ENCODE results near the gene AR.

The AR gene, protein sequence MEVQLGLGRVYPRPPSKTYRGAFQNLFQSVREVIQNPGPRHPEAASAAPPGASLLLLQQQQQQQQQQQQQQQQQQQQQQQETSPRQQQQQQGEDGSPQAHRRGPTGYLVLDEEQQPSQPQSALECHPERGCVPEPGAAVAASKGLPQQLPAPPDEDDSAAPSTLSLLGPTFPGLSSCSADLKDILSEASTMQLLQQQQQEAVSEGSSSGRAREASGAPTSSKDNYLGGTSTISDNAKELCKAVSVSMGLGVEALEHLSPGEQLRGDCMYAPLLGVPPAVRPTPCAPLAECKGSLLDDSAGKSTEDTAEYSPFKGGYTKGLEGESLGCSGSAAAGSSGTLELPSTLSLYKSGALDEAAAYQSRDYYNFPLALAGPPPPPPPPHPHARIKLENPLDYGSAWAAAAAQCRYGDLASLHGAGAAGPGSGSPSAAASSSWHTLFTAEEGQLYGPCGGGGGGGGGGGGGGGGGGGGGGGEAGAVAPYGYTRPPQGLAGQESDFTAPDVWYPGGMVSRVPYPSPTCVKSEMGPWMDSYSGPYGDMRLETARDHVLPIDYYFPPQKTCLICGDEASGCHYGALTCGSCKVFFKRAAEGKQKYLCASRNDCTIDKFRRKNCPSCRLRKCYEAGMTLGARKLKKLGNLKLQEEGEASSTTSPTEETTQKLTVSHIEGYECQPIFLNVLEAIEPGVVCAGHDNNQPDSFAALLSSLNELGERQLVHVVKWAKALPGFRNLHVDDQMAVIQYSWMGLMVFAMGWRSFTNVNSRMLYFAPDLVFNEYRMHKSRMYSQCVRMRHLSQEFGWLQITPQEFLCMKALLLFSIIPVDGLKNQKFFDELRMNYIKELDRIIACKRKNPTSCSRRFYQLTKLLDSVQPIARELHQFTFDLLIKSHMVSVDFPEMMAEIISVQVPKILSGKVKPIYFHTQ

DNA sequence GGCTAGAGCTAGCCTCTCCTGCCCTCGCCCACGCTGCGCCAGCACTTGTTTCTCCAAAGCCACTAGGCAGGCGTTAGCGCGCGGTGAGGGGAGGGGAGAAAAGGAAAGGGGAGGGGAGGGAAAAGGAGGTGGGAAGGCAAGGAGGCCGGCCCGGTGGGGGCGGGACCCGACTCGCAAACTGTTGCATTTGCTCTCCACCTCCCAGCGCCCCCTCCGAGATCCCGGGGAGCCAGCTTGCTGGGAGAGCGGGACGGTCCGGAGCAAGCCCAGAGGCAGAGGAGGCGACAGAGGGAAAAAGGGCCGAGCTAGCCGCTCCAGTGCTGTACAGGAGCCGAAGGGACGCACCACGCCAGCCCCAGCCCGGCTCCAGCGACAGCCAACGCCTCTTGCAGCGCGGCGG is at the start of gene AR:
AR (plus strand) TSS at position 204 of the 400 bp plus-strand sequence. CDS start 1,126 bp downstream, outside the sequence.
- peak; percentile 1 for DNase-seq

DNA sequence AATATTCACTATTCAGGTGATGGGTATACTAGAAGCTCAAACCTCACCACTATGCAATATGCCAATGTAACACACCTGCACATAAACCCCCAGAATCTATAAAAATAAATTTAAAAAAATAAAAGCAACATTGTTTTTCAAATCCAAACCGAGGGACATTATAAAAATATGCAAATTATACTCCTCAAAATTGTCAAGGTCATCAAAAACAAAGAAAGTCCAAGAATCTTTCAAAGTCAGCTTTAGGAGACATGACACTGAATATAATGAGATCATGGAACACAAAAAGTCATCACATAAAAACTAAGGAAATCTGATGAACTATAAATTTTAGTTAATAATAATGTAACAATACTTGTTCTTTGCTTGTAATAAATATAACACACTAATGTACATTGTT is 43.2 kb upstream of the AR start:
- DNase-seq: no peak

DNA sequence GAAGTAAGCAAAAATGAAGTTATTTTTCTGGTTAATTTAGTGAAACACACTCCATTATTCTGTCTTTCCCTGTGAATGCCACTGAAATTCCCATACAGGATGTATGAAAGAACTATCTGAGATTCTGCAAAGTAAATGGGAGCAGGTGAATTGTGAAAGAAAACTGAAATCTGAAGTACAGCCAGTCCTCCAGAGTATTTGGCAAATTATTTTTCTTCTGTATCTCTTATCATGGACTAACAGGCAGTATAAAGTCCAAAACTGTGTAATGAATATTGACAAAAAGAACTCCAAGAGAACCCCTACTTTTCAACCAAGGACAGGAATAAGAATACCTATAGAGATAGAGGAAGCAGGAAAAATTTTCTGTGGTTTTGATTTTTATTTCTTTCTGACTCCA is 40.8 kb upstream of the AR start:
- DNase-seq: no peak

DNA sequence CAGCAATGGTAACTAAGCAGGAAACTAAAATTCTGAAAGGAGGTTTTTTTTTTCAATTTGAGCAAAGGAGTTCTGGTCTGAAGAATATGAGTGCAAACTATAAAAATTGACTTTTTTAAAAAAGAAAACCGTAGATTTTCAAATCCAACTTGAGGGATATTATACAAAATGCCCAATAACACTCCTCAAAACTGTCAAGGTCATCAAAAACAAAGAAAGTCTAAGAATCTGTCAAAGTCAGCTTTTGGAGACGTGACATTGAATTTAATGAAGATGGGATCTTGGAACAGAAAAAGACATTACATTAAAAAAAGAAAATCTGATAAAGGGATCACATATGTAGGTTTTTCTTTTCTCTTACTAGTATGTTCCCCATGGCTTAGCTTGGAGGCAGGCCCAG is 40.4 kb upstream of the AR start:
- no peak for DNase-seq

DNA sequence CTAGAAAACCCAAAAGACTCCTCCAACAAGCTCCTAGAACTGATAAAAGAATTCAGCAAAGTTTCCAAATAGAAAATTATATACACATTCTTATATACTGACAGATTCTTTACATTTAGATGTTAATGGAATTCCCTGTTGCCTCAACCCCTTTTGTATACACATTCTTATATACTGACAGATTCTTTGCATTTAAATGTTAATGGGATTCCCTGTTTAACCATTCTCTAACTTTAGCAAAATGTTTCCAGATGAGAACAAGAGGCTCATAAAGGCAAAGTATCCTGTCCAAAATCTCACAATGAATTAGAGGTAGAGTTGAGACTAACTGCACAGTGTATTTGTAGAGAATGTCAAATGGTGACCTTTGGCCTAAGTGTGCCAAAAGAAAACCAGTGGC is 23.1 kb upstream of the AR start:
- DNase-seq: no peak

DNA sequence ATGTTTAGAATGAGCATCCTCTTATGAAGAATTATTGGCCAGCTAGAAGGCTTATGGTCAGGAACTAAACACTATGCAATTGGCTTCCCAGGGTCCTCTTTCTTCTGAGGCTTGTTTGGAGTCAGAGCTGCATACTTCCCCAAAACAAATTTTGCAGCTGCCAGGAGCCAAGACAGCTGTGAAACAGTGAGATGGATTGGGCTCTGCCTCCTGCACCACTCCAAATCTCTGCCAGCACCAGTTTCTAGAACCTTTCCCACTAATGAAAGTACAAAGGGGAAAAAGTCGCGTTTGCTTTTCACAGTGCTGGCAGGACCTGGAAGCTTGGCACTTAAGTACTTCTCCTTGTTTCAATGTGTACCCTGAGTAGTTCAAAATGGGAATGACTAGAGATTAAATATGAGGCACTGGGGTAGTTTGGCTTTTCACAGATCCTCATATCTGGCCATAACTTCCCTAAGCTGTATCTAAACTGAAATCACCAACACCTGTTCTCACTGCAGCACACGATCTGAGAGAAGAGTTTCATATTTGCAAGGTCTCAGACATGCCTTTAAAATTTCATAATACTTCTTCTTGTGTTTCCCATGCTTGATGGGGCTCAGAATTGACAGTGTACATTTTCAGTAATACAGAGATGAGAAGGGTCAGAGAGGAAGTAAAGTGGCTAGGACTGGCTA is 20.7 kb upstream of the AR start:
- DNase-seq: no peak

DNA sequence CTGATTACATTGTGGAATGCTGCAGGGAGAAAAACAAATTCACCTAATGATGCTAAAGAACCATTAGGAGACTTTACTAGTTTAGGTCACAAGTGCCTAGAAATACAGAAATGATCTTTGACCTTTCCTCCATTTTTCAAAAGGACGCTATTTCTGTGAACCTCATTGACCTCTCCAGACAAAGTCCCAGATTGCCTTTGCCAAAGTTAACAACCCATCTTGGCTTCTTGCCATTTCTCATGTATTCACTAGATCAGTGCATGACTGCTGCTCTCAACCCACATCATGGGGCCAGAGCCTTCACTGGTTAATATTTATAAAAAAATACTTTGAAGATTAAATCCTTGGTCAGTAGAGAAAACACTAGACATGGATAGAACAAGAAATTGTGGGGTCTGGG is 19.9 kb upstream of the AR start:
- DNase-seq: no peak

DNA sequence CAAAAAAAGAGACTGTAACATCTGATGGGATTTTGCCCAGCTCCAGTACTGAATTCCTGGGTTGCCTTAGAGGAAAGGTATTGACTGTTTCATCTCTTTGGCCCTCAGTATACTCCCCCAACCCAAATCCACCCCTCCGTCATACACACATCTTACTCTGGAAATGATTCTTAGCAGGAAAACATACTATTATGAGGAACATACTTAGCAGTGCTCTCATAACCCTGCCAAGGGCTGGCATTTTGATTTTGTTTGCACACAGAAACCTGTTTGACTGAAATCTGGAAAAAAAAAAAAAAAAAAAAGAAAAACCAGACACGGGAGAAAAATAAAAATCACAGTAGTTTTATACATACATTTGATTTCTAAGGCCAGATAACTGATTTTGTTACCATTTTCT is 19.4 kb upstream of the AR start:
- DNase-seq: no peak

DNA sequence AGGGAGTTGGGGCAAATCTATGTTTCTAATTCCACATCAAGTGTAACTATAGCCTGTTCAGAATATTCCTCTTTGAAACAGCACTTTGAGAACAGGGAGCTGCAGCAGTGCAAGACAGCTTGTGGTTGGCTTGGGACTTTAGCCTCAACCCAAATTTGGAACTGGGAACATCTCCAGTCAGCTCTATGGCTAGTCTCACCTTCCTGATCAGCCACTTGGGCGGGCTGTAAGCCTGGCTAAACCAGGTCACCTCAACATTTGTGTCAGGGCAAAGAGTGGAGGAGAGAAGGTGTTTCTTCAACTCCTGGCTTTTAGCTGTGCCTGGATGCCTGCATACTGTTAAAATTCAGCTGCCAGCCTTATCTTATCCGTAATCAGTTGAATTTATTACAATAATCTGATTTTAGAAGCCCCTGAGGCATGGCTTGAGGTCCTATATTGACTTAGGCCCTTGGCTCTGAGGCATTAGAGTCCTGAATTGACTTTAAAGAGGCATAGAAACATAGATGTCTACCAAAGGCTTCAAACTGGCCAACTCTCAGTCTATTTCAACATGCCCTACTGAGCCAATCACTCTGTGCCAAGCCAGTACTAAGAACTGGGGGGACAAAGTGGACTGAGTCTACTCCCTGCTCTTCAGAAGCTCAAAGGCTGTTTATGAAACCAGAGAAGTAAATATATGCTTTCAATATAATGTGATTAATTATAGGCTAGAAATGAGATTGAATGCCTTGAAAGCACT is 18.7 kb upstream of the AR start:
- DNase-seq: no peak

DNA sequence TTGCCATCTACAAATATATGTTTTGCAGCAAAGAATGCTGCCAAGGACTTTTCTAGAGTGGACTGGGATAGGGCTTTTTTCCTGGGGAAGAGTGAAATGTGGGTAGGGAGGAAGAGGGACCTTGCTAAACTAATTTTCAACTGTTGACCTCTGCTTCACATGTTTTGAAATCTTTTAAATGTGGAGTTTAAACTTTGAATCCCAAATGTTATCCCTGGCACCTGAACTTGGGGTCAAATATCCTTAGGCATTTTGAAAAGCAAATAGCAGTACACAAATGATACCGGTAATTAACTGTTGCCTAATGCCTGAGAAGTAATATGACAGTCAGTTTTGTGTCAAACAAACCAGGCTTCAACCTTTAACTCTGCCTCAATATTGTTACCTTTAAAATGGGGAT is 7.3 kb upstream of the AR start:
- DNase-seq: no peak

DNA sequence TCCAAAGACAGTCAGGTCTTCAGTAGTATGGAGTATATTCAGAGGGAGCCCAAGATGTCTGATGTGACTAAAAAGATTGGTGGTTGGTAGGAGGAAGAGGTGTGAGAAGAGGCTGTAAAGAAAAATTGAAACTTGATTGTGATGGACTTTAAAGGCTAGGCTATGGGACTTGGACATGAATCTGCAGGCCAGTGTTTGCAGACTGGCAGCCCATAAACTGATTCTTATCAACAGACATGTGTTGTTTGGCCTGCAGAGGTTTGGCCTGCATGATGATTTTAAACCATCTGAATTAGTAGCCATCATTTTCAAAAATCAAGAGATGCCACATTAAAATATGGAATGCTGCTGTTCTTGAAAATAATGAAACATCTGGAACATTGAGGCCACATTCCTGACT is 5.4 kb upstream of the AR start:
- no peak for DNase-seq

DNA sequence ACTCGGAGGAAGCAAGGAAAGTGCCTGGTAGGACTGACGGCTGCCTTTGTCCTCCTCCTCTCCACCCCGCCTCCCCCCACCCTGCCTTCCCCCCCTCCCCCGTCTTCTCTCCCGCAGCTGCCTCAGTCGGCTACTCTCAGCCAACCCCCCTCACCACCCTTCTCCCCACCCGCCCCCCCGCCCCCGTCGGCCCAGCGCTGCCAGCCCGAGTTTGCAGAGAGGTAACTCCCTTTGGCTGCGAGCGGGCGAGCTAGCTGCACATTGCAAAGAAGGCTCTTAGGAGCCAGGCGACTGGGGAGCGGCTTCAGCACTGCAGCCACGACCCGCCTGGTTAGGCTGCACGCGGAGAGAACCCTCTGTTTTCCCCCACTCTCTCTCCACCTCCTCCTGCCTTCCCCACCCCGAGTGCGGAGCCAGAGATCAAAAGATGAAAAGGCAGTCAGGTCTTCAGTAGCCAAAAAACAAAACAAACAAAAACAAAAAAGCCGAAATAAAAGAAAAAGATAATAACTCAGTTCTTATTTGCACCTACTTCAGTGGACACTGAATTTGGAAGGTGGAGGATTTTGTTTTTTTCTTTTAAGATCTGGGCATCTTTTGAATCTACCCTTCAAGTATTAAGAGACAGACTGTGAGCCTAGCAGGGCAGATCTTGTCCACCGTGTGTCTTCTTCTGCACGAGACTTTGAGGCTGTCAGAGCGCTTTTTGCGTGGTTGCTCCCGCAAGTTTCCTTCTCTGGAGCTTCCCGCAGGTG is 637 bp downstream of the AR start:
- DNase-seq: no peak

DNA sequence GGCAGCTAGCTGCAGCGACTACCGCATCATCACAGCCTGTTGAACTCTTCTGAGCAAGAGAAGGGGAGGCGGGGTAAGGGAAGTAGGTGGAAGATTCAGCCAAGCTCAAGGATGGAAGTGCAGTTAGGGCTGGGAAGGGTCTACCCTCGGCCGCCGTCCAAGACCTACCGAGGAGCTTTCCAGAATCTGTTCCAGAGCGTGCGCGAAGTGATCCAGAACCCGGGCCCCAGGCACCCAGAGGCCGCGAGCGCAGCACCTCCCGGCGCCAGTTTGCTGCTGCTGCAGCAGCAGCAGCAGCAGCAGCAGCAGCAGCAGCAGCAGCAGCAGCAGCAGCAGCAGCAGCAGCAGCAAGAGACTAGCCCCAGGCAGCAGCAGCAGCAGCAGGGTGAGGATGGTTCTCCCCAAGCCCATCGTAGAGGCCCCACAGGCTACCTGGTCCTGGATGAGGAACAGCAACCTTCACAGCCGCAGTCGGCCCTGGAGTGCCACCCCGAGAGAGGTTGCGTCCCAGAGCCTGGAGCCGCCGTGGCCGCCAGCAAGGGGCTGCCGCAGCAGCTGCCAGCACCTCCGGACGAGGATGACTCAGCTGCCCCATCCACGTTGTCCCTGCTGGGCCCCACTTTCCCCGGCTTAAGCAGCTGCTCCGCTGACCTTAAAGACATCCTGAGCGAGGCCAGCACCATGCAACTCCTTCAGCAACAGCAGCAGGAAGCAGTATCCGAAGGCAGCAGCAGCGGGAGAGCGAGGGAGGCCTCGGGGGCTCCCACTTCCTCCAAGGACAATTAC is 1.4 kb downstream of the AR start:
- DNase-seq: peak; percentile 3

DNA sequence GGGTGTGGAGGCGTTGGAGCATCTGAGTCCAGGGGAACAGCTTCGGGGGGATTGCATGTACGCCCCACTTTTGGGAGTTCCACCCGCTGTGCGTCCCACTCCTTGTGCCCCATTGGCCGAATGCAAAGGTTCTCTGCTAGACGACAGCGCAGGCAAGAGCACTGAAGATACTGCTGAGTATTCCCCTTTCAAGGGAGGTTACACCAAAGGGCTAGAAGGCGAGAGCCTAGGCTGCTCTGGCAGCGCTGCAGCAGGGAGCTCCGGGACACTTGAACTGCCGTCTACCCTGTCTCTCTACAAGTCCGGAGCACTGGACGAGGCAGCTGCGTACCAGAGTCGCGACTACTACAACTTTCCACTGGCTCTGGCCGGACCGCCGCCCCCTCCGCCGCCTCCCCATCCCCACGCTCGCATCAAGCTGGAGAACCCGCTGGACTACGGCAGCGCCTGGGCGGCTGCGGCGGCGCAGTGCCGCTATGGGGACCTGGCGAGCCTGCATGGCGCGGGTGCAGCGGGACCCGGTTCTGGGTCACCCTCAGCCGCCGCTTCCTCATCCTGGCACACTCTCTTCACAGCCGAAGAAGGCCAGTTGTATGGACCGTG is 2.2 kb downstream of the AR start:
- peak; percentile 7 for DNase-seq

DNA sequence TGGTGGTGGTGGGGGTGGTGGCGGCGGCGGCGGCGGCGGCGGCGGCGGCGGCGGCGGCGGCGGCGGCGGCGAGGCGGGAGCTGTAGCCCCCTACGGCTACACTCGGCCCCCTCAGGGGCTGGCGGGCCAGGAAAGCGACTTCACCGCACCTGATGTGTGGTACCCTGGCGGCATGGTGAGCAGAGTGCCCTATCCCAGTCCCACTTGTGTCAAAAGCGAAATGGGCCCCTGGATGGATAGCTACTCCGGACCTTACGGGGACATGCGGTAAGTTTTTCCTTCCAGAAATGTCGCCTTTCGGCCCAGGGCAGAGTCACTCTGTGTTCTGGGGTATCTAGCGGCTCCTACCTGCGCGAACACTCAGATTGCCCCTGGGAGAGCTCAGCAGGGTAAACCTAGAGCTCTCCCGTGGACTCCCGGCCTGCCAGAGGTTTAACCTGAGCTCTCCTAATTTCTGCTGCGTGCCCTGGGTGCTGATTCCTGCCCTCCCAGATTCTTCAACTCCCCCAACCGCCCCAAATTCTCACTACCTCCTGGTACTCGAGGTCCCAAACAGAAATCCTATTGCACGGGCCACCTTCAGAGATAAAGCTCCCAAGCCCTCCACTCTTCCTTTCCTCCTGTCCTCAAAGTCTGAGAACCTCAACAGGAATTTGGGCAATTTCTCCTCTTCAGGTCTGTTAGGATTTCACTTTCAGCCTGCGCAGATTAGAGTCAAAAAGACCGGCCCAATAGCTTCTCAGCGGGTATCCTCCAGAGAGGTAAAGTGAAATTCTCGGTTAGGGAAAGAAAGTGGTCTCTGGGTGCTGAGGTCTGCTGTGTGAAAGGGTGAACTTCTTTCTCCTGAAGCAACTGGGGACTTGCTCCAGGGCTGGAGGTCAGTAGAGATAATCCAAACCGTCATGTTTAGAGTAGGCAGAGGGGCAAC is 2.9 kb downstream of the AR start:
- DNase-seq: no peak

DNA sequence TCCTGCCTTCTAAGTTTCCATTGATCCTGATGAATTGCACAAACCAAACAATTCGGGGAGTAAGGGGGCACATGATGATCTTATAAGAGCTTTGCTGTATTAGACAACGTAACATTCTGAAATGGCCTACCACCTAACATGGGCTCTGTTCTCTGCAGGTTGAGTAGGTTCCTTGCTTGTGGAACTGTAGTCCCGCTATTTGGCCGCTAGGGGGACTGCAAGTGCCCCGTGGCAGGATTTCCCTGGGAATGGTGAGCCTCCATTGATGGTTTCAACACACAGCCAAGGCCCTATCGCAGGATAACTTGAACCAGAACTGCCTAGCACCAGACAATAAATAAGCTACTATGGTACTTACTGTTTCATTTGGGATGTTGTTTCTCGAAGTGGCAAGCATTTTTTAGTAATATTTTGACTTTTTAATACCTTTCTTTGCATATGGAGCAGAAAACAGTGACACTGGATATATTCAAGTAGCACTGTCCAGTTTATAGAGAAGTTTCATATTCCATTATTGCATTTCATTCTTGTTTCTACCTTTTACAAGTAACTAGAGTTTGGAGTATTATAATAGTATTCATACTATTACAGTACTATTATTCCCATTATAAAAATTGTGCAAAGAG is 11.9 kb downstream of the AR start:
- DNase-seq: peak; percentile 18

DNA sequence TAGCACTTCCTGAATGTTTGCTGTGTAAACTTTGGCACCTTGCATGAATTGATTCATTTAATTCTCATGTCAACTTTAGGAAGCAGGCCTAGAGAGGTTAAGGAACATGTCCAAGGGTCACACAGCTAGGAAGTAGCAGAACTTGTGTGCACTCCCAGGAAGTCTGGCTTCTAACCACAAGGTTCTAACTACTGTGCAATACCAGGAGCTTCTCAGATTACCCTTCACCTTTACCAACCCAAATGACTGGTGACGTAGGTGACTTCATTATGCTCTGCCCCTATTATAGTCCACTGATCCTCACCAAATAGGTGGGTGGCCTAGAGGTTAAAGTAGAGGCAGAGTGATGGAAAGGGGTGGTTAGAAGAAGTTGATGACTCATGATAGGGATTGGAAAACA is 14.4 kb downstream of the AR start:
- no peak for DNase-seq

DNA sequence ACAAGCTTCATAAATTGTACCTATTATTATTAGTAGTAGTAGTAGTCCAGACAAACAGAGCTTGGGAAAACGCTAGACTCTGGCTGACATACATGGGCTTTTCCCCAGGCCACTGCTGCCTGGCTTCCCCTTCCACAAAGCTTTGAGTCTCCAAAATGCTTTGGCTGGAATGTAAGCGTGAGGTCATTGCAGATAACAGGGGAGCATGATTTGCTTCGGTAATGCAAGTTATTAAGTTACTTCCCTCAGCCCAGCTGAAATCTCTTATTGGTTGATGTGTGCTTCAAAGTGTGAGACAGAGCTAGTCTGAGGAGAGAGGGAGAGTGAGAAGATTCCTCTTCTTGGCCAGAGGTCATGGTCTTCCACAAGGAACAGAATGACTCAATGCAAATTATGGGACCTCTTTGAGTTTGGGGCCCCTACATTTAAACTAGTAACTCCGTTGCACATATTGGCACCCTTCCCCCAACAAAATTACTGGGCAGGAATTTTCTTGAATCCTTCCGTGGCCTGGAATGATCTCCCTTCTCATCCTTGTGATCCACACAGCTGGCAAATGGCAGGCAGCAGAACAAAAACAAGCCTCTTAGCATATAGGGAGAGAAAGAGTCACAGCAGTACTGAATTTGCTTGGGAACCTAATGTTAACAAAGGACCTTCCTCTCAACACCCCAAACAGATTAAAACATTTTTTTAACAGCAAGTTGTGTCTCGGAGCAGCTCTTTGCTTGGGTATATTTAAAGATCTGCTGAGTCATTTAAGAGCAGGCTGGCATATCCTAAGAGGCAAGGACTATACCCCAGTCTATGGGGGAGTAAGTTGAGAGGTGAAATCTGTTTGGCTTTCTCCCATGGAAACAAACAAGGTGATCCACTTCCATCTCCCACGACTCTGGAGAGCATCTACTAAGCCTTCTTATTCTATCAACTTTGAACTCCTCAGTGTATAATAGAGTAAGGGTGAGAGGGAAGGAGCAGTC is 19.9 kb downstream of the AR start:
- DNase-seq: no peak

All from activated CD4-positive, alpha-beta T cell treated with anti-CD3 and anti-CD28 coated beads for 48 hours (primary cell).